Heart left ventricle (tissue), 13 donors: ENCODE results near the gene ZNF341.

Experiments used
- CTCF ChIP-seq, 12 donors: fragments of 200-600 bp; sonication (generic) in 4 of 12; IDR thresholded peaks; one replicate each; pipeline versions ENCODE4 v1.5.0 to v1.8.0; 2018 to 2022; ENCODE audit warnings: antibody characterized with exemption in 12 of 12, mild to moderate bottlenecking in 5 of 12
- POLR2A ChIP-seq, 2 donors: fragments of 450-650 bp; IDR thresholded peaks; one replicate each; pipeline ENCODE4 v1.6.1; 2017; ENCODE audit warnings: antibody characterized with exemption in 2 of 2, mild to moderate bottlenecking in 2 of 2, moderate library complexity in 2 of 2
- donor health status: ischemic (EF 13 %, LVEDD 7.1; RV severe dilation, severe dysfunction).
- donor health status: DM: no; HTN: yes; CAD: no.
- donor health status: DM: no; HTN: no; CAD: no.
- donor health status: ischemic (EF 25% LVEDD 6.9; RV normal size, moderate dysfunction).
- donor health status: ischemic (EF 25% LVEDD 5.7; RV mildly dilated, moderate dysfunction).
- donor health status: ischemic (EF 35%, LVEDD 5.7; RV mildly dilated, moderate dysfunction).
- donor health status: nonischemic (EF 11% LVEDD 7.7; RV severe dilation, severe dysfunction).
- donor health status: DM: yes; HTN: yes; CAD: no.
- donor health status: PGD.
- donor health status: ischemic (EF 29% LVEDD 5.4; RV normal size, mild dysfunction).
- donor health status: nonischemic (EF 23%, LVEDD 6.1; RV moderate dilation, normal function).

- TF ChIP-seq CTCF (IDR thresholded peaks at IDR 0.05) (no peak), POLR2A (IDR thresholded peaks at IDR 0.05) (no peak)
Observed at GRCh38 chr20:33832103-33832804, 100.5 kb downstream of the ZNF341 start.
